Measurements from ENCODE around the gene SGCD.

GRCh38 chr5:156473269-156473908 lies 146.4 kb downstream of the SGCD start:
- TF ChIP-seq POLR2A (IDR thresholded peaks at IDR 0.05) (no peak), CTCF (IDR thresholded peaks at IDR 0.05) (no peak)
